22Rv1 (cell line): ENCODE results near the gene PSMD11.

Source experiments
- ZFX ChIP-seq: fragments of 450-650 bp; IDR thresholded peaks from 2 replicates; pipeline ENCODE4 v1.6.1; 2017; ENCODE audit warnings: antibody characterized with exemption, borderline replicate concordance
- TF ChIP-seq, protein P1 (sequence below): fragments of 450-650 bp; IDR thresholded peaks from 2 replicates; pipeline ENCODE4 v1.5.1; 2017; ENCODE audit warnings: mild to moderate bottlenecking

GRCh38 chr17:32493571-32493970, 49.3 kb downstream of the PSMD11 start:
- TF ChIP-seq, protein P1, sequence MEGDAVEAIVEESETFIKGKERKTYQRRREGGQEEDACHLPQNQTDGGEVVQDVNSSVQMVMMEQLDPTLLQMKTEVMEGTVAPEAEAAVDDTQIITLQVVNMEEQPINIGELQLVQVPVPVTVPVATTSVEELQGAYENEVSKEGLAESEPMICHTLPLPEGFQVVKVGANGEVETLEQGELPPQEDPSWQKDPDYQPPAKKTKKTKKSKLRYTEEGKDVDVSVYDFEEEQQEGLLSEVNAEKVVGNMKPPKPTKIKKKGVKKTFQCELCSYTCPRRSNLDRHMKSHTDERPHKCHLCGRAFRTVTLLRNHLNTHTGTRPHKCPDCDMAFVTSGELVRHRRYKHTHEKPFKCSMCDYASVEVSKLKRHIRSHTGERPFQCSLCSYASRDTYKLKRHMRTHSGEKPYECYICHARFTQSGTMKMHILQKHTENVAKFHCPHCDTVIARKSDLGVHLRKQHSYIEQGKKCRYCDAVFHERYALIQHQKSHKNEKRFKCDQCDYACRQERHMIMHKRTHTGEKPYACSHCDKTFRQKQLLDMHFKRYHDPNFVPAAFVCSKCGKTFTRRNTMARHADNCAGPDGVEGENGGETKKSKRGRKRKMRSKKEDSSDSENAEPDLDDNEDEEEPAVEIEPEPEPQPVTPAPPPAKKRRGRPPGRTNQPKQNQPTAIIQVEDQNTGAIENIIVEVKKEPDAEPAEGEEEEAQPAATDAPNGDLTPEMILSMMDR: no peak
- no peak for TF ChIP-seq ZFX
